Hematopoietic multipotent progenitor cell treated with erythropoietin and hydrocortisone succinate and interleukin-3 and kit ligand, for 4 days (in vitro differentiated cells): Measurements from ENCODE around the gene FAM168A.

Experiments used
- DNase-seq: peaks from one replicate; pipeline ENCODE4 v3.0.0-alpha.2; 2015

The FAM168A gene

DNA sequence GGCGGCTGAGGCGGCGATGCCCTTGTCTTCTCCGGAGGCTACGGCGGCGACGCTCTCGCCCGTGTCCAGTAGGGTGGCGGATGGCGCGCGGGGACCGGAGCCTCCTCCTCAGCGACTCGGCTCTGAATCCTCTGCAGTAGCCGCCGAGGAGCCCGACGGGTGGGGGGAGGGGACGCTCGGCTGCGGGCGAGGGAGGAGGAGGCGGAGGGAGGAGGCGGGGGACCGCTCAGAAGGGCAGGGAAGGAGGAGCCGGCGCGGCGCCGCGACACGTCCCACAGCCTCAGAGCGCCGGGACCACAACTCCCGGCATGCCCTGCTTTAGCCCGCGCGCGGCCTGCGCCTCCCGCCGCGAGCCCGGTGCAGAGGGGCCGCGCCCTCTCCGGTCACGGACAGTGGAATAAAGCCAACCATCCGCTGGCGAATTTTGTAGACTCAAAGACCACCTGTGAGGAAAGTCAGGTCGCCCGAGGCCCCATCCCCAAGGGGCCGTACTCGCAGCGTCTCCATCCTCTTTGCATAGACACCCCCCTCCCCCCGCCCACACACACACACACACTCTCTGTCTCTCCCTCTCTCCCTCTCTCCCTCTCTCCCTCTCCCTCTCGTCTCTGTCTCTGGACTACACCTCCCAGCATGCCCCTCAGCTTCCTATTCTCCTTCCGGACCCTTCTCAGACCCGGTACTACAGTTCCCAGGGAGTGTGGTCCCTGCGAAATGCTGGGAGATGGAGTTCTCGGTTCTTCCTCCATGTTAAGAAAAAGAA is at the start of gene FAM168A:
TSS of gene FAM168A (minus strand) at position 157 of the 763 bp plus-strand sequence. CDS start 129,638 bp downstream, outside the sequence.
- DNase-seq, result peak; percentile 99

- peak; percentile 96 for DNase-seq
Observed at GRCh38 chr11:73647459-73648100, 49.7 kb upstream of the FAM168A start.

GRCh38 chr11:73645972-73646631 is 48.2 kb upstream of the FAM168A start, which contains the start of gene PLEKHB1:
Gene PLEKHB1 (plus strand): TSS chr11:73646581. CDS start chr11:73646609, 28 bp downstream.
- DNase-seq, result no peak

DNA sequence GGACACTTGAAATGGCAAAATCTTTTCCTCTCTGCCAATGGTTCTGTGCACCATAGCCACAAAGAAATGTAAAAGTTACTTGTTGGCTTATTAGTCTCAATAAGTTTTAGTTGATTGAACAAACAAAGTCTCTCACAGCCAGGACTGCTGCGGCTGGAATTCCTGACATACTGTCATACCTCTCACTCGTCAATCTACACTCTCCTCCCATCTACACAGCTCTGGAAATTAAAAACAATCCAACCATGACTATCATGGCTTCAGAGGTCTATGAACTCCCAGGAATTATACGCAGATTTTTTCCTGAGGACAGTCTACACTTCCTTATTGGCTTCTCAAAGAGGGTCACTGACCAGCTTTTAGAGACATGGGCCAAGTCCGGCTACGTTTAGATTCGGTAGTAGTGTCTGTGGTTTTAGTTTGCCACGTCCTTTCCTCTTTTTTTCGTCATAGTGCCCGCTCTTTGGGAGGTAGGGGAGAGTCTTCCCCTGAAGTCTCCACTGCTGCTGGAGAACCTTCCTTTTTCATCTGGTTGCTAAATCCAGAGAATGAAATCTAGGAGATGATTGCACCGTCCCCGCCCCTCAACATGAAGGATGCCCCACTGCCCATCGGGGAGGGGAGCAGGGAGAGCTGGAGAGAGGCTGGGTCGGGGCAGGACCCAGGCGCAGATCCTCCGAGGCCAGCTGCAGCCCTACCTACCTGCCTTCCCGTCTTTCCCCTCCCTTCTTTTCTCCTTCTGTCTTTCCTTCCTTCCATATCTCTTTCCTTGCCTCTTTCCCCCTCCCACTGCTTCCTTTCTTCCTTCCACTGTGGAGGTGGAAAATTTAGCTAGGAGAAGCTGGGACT is 47.4 kb upstream of the FAM168A start:
- DNase-seq, result no peak

DNA sequence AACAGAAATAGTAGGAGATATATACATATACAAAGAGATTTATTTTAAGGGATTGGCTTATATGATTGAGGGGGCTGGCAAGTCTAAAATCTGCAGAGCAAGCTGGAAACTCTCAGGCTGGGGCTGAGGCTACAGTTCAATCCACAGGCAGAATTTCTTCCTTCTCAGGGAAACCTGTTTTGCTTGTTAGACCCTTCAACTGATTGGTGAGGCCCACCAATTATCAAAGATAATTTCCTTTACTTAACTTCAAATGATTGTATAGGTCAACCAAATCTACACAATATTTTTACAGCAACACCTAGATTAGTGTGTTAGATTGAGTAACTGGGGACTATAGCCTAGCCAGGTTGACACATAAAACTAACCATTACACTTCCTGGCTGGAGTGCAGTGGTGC is 43.8 kb upstream of the FAM168A start:
- no peak for DNase-seq

- no peak for DNase-seq
Observed at GRCh38 chr11:73640592-73640991, 42.7 kb upstream of the FAM168A start.

- DNase-seq, result no peak
Observed at GRCh38 chr11:73637012-73637411, 39.1 kb upstream of the FAM168A start.

DNA sequence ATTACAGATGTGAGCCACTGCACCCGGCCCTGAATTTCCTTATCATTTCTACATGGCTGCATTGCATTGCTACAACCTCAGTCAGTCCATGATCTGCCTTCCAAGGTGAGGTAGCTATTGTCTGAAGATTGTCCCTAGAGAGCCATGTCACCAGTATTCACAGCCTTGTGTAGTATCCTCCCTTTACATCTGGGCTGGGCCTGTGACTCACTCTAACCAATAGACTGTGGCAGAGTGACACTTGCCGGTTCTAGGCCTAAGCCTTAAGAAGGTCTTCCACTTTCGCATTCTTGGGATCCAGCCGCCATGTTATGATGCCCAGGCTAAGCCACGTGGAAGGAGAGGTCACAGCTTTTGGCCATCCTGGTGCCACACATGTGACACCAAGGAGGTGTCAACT is 38.3 kb upstream of the FAM168A start:
- no peak for DNase-seq

GRCh38 chr11:73635721-73636120 is 37.8 kb upstream of the FAM168A start:
- no peak for DNase-seq

DNA sequence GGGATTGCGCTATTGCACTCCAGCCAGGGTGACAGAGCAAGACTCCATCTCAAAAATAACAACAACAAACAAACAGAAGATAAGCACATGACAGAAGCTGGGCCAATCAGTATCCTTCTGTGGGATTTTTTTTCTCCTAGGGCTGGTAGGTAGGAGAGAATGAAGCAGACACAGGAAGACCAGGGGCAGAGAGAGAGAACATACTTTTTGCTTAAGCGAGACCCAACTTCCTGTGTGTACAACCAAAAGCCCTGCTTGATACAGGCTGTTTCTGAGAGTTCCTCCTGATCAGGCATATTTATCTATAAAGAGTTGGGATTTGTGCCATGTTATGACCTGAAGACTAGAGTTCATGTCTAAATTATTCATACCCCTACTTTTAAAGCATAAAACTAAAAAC is 36.1 kb upstream of the FAM168A start:
- no peak for DNase-seq

- no peak for DNase-seq
Observed at GRCh38 chr11:73632996-73633395, 35.1 kb upstream of the FAM168A start.

- DNase-seq, result no peak
Observed at GRCh38 chr11:73629907-73630306, 32.0 kb upstream of the FAM168A start.

GRCh38 chr11:73625696-73626318 is 27.9 kb upstream of the FAM168A start:
- peak; percentile 85 for DNase-seq

GRCh38 chr11:73623686-73624085 is 25.8 kb upstream of the FAM168A start:
- peak; percentile 75 for DNase-seq

DNA sequence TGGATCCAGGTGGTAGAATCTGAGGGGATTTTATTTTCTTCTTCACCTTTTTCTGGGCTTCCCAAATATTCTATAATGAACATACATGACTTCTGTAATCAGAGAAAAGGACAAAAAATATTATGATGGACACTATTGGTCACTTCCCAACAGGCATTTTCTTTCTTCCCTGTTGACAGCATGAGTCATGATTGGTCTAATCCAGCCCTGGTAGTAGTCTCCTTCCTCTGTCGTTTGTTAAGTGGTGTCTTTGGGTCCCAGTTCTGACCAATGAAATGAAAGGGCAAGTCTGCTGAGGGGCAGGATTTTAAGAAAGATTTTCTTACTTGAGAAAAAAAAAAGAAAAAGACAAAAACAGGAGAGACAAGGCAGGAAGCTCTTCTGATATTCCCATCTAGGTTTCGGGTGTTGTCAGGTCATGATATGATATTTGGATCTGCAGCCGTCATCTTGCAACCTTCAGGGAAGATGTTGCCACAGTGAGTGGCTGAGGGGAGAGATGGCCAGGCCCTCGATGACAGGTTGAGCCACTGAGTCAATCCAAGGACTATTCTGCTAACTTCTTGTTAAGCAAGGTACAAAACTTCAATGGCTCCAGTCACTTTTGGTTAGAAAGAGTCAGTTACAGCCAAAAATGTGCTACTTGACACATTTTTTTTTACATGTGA is 25.1 kb upstream of the FAM168A start:
- DNase-seq, result no peak

DNA sequence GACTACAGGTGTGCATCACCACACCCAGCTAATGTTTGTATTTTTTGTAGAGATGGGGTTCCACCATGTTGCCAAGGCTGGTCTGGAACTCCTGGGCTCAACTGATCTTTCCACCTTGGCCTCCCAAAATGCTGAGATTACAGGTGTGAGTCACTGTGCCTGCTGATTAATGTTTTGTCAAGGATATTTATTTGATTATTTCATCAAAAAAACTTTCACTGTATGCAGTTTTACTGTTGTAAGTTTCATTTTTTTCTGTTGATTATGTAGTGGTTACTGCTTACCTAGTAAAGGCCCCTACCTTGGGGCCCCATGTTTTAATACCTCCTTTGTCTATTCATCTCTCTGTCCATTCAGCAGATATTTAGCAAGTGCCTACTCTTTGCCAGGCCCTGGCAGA is 16.7 kb upstream of the FAM168A start:
- DNase-seq, result no peak

GRCh38 chr11:73612601-73613140 is 14.8 kb upstream of the FAM168A start:
- no peak for DNase-seq

- no peak for DNase-seq
Observed at GRCh38 chr11:73598719-73599379, 937 bp upstream of the FAM168A start.

DNA sequence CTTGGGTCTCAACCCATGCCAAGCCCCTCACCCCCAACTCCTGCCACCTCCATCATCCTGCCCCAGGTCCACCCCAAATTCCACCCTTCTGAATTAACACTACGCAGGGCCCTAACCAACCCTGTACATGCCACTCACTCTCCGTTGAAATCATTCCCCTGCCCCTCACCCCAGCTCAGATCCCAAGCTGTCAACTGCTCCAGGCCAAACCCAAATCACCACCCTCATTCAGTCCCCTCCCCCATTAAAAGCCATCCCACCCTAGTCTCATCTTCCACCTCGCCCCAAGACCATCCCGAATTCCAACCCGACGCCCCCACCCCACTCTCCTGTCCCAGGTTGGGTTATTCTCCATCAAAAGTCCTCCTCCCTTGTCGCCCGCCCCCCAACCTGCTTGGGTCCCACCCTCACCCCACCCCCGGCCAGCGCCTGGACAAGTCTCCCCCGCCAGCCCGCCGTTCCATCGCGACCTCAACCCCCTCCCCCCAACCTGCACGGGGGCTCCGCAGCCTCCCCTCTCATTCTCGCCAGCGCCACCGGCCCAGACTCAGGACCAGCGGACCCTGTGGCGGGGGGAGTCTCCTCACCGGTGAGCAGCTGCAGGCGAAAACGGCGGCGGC is 466 bp downstream of the FAM168A start:
- peak; percentile 26 for DNase-seq

GRCh38 chr11:73596547-73596946 is 1.4 kb downstream of the FAM168A start:
- DNase-seq, result no peak
